HG02884 (cell line): ENCODE data around the gene WRAP73.

Experiments used
- ATAC-seq: cut with Tn5 transposase; IDR thresholded peaks from one replicate; pipeline ENCODE4 v1.9.1; 2021; ENCODE audit warnings: mild to moderate bottlenecking, moderate library complexity; ENCODE audit not compliant: unreplicated experiment

Gene WRAP73

GRCh38 chr1:3651026-3651929, 1.4 kb upstream of the WRAP73 start:
- ATAC-seq: no peak

- ATAC-seq: no peak
Observed at GRCh38 chr1:3650248-3651025, 534 bp upstream of the WRAP73 start.

DNA sequence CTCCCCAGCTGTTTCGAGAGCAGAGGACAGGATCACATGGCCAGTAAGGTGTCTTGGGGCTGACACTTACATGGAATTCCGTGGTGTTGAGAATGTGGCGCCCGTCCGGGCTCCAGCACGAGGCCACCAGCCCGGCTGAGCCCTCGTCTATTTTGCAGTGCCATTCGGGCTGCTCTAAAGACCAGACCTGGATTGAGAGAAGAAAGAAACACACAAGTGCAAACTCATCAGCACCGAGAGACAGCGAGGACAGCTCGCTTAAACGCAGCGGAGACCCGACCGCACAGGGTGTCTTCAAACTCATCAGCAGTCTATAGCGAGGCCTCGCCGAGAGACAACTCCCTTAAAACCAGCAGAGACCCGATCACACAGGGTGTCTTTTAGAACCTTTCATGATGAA, 3.3 kb downstream of the WRAP73 start:
- no peak for ATAC-seq

- no peak for ATAC-seq
Observed at GRCh38 chr1:3645666-3646355, 4.1 kb downstream of the WRAP73 start.

DNA sequence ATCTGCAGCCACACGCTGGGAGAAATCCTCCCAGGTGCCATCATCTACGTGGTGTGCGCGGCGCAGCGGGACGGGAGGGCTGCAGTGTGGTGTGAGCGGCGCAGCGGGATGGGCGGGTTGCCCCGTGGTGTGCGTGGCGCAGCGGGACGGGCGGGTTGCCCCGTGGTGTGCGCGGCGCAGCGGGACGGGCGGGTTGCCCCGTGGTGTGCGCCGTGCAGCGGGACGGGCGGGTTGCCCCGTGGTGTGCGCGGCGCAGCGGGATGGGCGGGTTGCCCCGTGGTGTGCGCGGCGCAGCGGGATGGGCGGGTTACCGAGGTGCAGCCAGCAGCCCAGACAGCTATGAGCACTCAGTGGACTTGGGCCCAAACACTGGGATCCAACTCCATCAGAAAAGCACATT, 4.7 kb downstream of the WRAP73 start:
- no peak for ATAC-seq

DNA sequence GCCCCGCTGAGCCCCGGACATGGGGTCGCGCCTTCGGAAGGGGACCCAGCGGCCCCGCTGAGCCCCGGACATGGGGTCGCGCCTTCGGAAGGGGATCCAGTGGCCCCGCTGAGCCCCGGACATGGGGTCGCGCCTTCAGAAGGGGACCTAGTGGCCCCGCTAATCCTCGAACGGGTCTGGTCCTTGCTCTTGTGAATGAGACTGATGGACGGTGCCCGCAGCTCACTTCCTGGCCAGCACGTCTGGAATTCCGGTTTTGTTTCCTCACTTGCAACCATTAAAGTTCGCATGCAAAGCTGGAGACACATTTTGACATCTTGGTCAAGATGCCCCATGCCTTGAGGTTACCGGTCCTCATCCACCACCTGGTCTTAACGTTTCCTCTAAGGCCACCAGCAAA, 5.6 kb downstream of the WRAP73 start:
- ATAC-seq: no peak

GRCh38 chr1:3642919-3643675, 6.8 kb downstream of the WRAP73 start:
- ATAC-seq: no peak

- no peak for ATAC-seq
Observed at GRCh38 chr1:3641816-3642215, 8.1 kb downstream of the WRAP73 start.

- ATAC-seq: no peak
Observed at GRCh38 chr1:3641046-3641760, 8.7 kb downstream of the WRAP73 start.

- ATAC-seq: no peak
Observed at GRCh38 chr1:3640121-3640837, 9.6 kb downstream of the WRAP73 start.

- no peak for ATAC-seq
Observed at GRCh38 chr1:3639397-3639911, 10.4 kb downstream of the WRAP73 start.

GRCh38 chr1:3638676-3639075, 11.2 kb downstream of the WRAP73 start:
- ATAC-seq: no peak

GRCh38 chr1:3638027-3638426, 11.9 kb downstream of the WRAP73 start:
- ATAC-seq: no peak

GRCh38 chr1:3636531-3636930, 13.4 kb downstream of the WRAP73 start:
- ATAC-seq: no peak

DNA sequence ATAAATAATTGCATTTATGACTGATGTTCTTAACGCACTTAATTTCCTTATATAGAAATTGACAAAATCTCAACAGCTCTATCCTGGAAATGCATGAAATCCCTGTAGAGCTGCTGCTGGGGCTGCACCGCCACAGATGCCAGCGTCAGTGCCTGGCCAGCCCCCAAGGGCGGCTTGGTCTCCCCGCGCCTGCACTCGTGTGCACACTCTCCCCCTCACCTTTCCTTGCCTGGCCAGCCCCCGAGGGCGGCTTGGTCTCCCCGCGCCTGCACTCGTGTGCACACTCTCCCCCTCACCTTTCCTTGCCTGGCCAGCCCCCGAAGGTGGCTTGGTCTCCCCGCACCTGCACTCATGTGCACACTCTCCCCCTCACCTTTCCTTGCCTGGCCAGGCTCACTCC, 13.8 kb downstream of the WRAP73 start:
- no peak for ATAC-seq

DNA sequence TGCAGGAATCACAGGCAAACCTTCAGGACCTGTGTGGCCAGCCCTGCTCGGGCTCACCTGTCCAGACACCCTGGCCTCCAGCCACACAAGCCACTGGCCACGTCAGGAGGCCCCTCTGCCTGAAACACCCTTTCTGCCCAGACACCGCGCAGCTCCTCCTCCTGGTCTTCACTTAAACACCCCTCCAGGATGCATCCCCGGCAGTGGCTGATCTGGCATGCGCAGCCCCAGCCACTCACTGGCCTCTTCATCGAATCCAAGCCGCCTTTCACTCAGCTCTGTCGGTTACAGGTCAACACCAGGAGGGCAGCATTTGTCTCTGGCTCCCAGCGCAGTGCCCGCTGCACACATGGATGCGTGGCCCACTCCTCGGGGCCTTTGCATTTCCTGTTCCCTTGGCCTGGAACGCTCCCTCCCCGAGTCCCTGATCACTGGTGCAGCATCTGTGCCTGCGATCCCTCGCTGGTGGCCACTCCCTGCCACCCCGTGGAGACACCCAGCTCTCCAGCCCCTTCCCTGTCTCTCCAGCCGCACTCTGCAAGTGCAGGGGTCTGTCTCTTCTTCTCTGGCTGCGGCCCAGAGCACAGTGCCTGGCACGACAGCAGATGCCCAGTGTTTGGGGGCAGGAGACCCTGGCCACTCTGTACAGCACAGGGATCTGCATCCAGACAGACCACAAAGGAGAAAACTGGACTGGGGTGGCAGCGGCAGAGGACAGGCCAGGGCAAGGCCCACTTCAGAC, 15.7 kb downstream of the WRAP73 start:
- no peak for ATAC-seq

GRCh38 chr1:3633344-3634058, 16.4 kb downstream of the WRAP73 start:
- no peak for ATAC-seq
